K562 (cell line): ENCODE measurements around the gene OMP. TPM values are rescaled to one million over a fixed set of nuclear protein-coding genes. Genes with fewer than 3 reads are reported as not detected.

Source experiments
- ATAC-seq: fragments of 200-7000 bp; cut with Tn5 transposase; 3 replicates; pipeline ENCODE4 v1.9.1; 2020; ENCODE audit warnings: moderate library complexity
- BruUV-seq: library from RNA; stranded (reverse); fragments of 400-500 nt; replicated peaks from 2 replicates; lab custom pipeline; 2021; lab: Mats Ljungman, UMichigan
- CTCF ChIA-PET: fragments of 300-600 bp; formaldehyde crosslinking; extraction: SDS; loops from one replicate; lab custom pipeline; 2021; ENCODE audit warnings: low intra/inter-chr PET ratio; lab: Yijun Ruan, JAX
- POLR2A ChIA-PET: fragments of 300-600, 350-650 bp; sonication (Branson Sonifier 250); formaldehyde crosslinking; extraction: SDS; loops from one replicate; lab custom pipeline; 2021; ENCODE audit warnings: antibody characterized with exemption, inconsistent platforms; lab: Yijun Ruan, JAX
- DNase-seq, 4 experiments: peaks; one replicate each; pipeline versions ENCODE4 v3.0.0 to v3.0.0-alpha.2; 2011 to 2018; ENCODE audit warnings: low spot score in 3 of 4, mixed read lengths in 3 of 4; ENCODE audit errors: extremely low read depth in 1 of 4
- FAIRE-seq: peaks from 2 replicates; lab custom pipeline; 2011; peaks lifted over from hg19 to GRCh38; lab: Jason Lieb, UNC
- H2AFZ ChIP-seq: 2 replicates; pipeline ENCODE4 v1.6.0; 2011; ENCODE audit warnings: low read depth, low read length, control low read depth, inconsistent platforms
- H3K27ac ChIP-seq: fragments of 200-600 bp; 3 replicates; pipeline ENCODE4 v1.8.0; 2011; ENCODE audit warnings: low read depth, mild to moderate bottlenecking, control low read depth, inconsistent platforms, low read length, moderate library complexity, mixed read lengths; ENCODE audit errors: extremely low read depth
- H3K27me3 ChIP-seq, 2 experiments: fragments of 300-600 bp in 1 of 2; 2 replicates in 1 of 2; 3 replicates in 1 of 2; pipeline versions ENCODE4 v1.6.0 to v1.8.0; 2011; ENCODE audit warnings: inconsistent platforms in 2 of 2, low read length in 2 of 2, mild to moderate bottlenecking in 1 of 2, mixed read lengths in 1 of 2, moderate library complexity in 1 of 2; ENCODE audit not compliant: control insufficient read depth in 2 of 2, insufficient read depth in 2 of 2
- H3K36me3 ChIP-seq: fragments of 300-600 bp; 3 replicates; pipeline ENCODE4 v1.8.0; 2011; ENCODE audit warnings: mild to moderate bottlenecking, low read length, inconsistent platforms; ENCODE audit not compliant: control insufficient read depth, insufficient read depth
- H3K4me1 ChIP-seq, 2 experiments: fragments of 200-600 bp in 1 of 2; replicated peaks in 1 of 2; 2 replicates in 1 of 2; 3 replicates in 1 of 2; pipeline versions ENCODE4 v1.5.1 to v1.8.0; 2011; ENCODE audit warnings: inconsistent platforms in 2 of 2, low read length in 2 of 2, mild to moderate bottlenecking in 1 of 2, mixed read lengths in 1 of 2, moderate library complexity in 1 of 2; ENCODE audit not compliant: control insufficient read depth in 2 of 2, insufficient read depth in 2 of 2
- H3K4me2 ChIP-seq: 2 replicates; pipeline ENCODE4 v1.6.1; 2011; ENCODE audit warnings: low read length, control low read depth, inconsistent platforms, mixed read lengths; ENCODE audit not compliant: insufficient read depth
- H3K4me3 ChIP-seq: fragments of 200-600 bp; sonication (generic), shearing (Covaris generic); 2 replicates; pipeline ENCODE4 v1.5.1; 2016; ENCODE audit warnings: control low read depth, inconsistent platforms
- H3K79me2 ChIP-seq: fragments of 200-600 bp; 3 replicates; pipeline ENCODE4 v1.8.0; 2011; ENCODE audit warnings: low read length, inconsistent platforms; ENCODE audit not compliant: control insufficient read depth, insufficient read depth
- H3K9ac ChIP-seq, 2 experiments: 2 replicates each; pipeline versions ENCODE4 v1.6.0 to v1.6.1; 2011; ENCODE audit warnings: low read depth in 2 of 2, low read length in 2 of 2, control low read depth in 1 of 2, inconsistent platforms in 1 of 2, mild to moderate bottlenecking in 1 of 2, mixed read lengths in 1 of 2; ENCODE audit not compliant: insufficient read depth in 1 of 2
- H3K9me1 ChIP-seq: one replicate; pipeline ENCODE4 v1.6.0; 2011; ENCODE audit warnings: inconsistent platforms, mild to moderate bottlenecking, low read length, moderate library complexity; ENCODE audit not compliant: control insufficient read depth, insufficient read depth
- H3K9me3 ChIP-seq: replicated peaks from 2 replicates; pipeline ENCODE4 v1.5.1; 2011; ENCODE audit warnings: low read depth, low read length, inconsistent platforms; ENCODE audit not compliant: control insufficient read depth, insufficient read depth
- H4K20me1 ChIP-seq: replicated peaks from 2 replicates; pipeline ENCODE4 v1.6.1; 2011; ENCODE audit warnings: low read length, inconsistent platforms, mixed read lengths; ENCODE audit not compliant: control insufficient read depth, insufficient read depth
- DACH1 ChIP-seq: fragments of 450-650 bp; IDR thresholded peaks from 2 replicates; pipeline ENCODE4 v1.6.1; 2018; ENCODE audit not compliant: partially characterized antibody
- MAFF ChIP-seq: IDR thresholded peaks from 2 replicates; pipeline ENCODE4 v1.6.1; 2012; ENCODE audit warnings: low read length, improper control_type of control experiment
- POLR2A ChIP-seq: fragments of 450-650 bp; conservative IDR thresholded peaks from 2 replicates; pipeline ENCODE4 v1.6.1; 2016
- THAP7 ChIP-seq: fragments of 250-450 bp; sonication (Bioruptor Pico); IDR thresholded peaks from 2 replicates; pipeline ENCODE4 v1.5.0; 2021
- ZNF224 ChIP-seq: sonication (generic); formaldehyde crosslinking; IDR thresholded peaks from 2 replicates; pipeline ENCODE4 v1.8.0; 2022; ENCODE audit warnings: mild to moderate bottlenecking, missing genetic modification reagents
- ZNF518B ChIP-seq: fragments of 250-450 bp; sonication (Bioruptor Pico); IDR thresholded peaks from 2 replicates; pipeline ENCODE4 v1.5.0; 2021; ENCODE audit warnings: mild to moderate bottlenecking, moderate library complexity
- WGBS: fragments of 100-300 bp; shearing (Covaris generic); methylation state at CpG from one replicate; pipeline ENCODE4 v1.1.6; 2016; ENCODE audit warnings: low coverage, mixed read lengths; ENCODE audit not compliant: insufficient coverage; ENCODE audit errors: missing lambda C conversion rate; 5-methylcytosine and 5-hydroxymethylcytosine counted together
- in situ Hi-C: fragments of 300-500 bp; cut with MboI; formaldehyde crosslinking; loops from 4 replicates; pipeline ENCODE4 v1.15.0; 2018; ENCODE audit warnings: inconsistent platforms, mixed read lengths
- intact Hi-C: fragments of 100-400 bp; cut with micrococcal nuclease; formaldehyde crosslinking; loops from 2 replicates; pipeline ENCODE4 v1.14.2; 2022
- polyA plus RNA-seq, 8 experiments: library from polyadenylated mRNA; depleted of rRNA in 4 of 8; stranded (reverse) in 5 of 8; unstranded in 3 of 8; fragments of >200 nt; fragmentation: Nextera tagmentation in 2 of 8; fragmentation: Illumina TruSeq in 1 of 8; extraction: Ambion mirVana in 2 of 8; extraction: Trizol in 1 of 8; gene quantifications; 2 replicates each; pipeline versions ENCODE4 v1.2.1 to v1.2.3, GENCODE V29; 2011 to 2014; ENCODE audit warnings: inconsistent platforms in 1 of 8, missing spikeins in 1 of 8
- total RNA-seq, 7 experiments: library from RNA; depleted of rRNA in 6 of 7; stranded (reverse); fragments of >200 nt in 6 of 7; fragmentation: Illumina TruSeq in 2 of 7; extraction: Trizol in 2 of 7; gene quantifications; 2 replicates each; pipeline versions ENCODE4 v1.2.1 to v1.2.3, GENCODE V29; 2011 to 2021; ENCODE audit warnings: low replicate concordance in 1 of 7

Gene OMP
- total and polyA plus RNA-seq, 9 of the 15 experiments (the other 6 are each of a cell fraction or from before 2014, with no cell fraction given) = not detected

GRCh38 chr11:77144196-77144856, 41.7 kb downstream of the OMP start:
- in situ Hi-C loops (no loop called here), intact Hi-C loops (no loop called here)
- H3K9ac ChIP-seq = no peak overlapping the region
- H3K27me3 ChIP-seq = peaks cover 5 to 49% of the 10 kb centered on the region in 2 experiments; a peak in 3 of 5 replicates
- H4K20me1 ChIP-seq = 0 out of 2 replicates have a peak, but pooled peaks cover 7% of the 10 kb centered on the region
- no peak for TF ChIP-seq DACH1
- TF ChIP-seq ZNF518B (CRISPR knock-in tag) = no peak
- TF ChIP-seq POLR2A = no peak
- TF ChIP-seq THAP7 = no peak
- no peak for TF ChIP-seq ZNF224 (CRISPR knock-in tag)
- no peak for TF ChIP-seq MAFF
- no peaks in the 10 kb centered on the region for H3K9me3 ChIP-seq
- H3K9me1 ChIP-seq = no peaks in the 10 kb centered on the region
- no peak for ATAC-seq
- H3K4me1 ChIP-seq = peaks cover 0 to 7% of the 10 kb centered on the region in 2 experiments; a peak in 4 of 5 replicates
- H3K4me2 ChIP-seq = no peak overlapping the region
- WGBS = 4% methylated on average over 8 of the region's 9 CpGs
- no peak overlapping the region for H3K27ac ChIP-seq
- no peak overlapping the region for H3K4me3 ChIP-seq
- ChIA-PET POLR2A (interaction anchor here (0.5 to 1.4 kb wide), 6 partner anchors 9 to 1764 kb away, joined by 3 to 4 read pairs (median 3); no protein-coding TSS in a partner anchor), CTCF (no interaction called here)
- H3K79me2 ChIP-seq = no peaks in the 10 kb centered on the region
- no TSS peak for BruUV-seq
- H2AFZ ChIP-seq = no peak overlapping the region
- no peak for DNase-seq
- no peaks in the 10 kb centered on the region for H3K36me3 ChIP-seq
- no peak for FAIRE-seq
